Amniotic epithelial cell (primary cell): ENCODE results near the gene RUBCNL.
A peak's percentile ranks its signal among the peaks of the same experiment; 100 is the strongest.

Source experiments
- DNase-seq: peaks from one replicate; pipeline ENCODE4 v3.0.0-alpha.2; 2010; ENCODE audit warnings: low read depth

The RUBCNL gene

GRCh38 chr13:46341112-46341711, 45.8 kb downstream of the RUBCNL start:
- DNase-seq: peak; percentile 68

GRCh38 chr13:46340631-46341111, 46.4 kb downstream of the RUBCNL start:
- no peak for DNase-seq

GRCh38 chr13:46340011-46340410, 47.0 kb downstream of the RUBCNL start:
- DNase-seq: no peak

DNA sequence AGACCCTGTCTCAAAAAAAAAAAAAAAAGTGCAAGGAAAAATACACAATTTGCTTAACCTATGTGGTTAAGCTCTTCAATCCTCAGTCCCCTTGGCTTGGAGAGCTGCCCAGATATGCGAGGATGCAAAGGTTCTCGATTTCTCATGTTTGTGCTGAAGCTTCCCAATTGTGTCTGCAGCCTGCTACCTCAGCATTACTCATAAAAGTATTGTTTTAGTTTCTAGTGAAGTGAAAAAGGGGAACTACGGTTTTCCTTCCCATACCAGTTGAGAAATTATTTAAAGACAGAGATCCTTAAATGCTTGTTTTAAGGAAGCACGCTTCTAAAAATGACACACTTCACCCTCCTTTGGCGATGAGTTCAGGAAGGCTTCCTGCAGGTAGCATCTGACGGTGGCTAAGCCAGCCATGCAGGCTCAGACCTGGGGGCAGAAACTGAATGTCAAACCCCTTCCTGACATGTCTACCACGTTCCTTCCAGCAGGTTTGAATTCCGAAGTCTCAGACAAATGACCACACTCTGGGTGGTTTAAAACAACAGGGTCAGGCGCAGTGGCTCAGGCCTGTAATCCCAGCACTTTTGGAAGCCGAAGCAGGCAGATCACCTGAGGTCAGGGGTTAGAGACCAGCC, 47.9 kb downstream of the RUBCNL start:
- peak; percentile 13 for DNase-seq

- DNase-seq: no peak
Observed at GRCh38 chr13:46337700-46338099, 49.4 kb downstream of the RUBCNL start.

DNA sequence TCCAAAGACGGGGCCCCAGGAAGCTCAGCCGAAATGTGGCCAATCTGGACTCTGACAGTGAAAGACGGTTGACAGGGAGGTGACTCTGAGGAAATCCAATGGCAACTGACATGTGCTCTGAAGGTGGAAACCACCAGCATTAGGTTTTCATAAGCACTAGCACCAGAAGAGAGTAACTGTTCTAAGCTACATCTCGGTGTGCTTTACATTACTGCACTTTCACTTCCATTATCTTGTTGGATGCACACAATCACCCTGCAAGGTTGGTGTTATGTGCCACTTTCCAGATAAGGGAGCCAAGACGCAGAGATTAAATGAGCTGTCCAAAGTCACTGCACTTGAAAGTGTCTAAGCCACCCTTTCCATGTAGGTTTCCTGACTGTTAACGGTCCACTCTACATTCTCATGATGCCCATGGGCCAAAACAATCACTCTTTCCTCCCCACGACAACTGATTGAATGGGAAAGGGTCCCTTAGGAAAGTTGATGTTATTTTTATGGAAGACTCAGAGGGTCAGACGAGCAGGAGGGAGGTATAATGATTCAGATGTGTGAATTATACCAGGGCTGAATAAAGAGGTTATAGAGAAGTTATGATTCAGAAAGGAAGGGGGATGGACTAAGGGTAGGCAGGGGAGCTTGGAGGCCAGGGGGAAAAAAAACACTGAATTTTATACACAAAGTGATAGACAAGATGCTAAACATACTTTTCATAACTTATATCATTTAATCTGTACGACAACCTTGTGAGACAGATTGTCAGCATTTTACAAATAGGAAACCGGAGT, 52.8 kb downstream of the RUBCNL start:
- DNase-seq: no peak

DNA sequence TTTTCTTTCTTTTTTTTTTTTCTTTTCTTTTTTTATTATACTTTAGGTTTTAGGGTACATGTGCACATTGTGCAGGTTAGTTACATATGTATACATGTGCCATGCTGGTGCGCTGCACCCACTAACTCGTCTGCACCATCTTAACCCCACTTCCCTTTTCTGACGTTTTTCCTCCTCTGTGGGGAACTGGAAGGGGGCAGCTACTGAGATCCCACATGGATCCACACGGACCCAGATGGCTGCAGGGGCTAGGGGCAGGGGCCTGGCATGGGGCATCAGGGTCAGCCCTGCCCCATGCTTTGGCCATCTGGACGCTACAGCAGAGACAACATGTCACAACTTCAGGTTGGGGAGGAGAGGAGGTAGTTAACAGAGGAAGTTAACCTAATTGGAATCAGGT, 54.3 kb downstream of the RUBCNL start:
- DNase-seq: no peak

- DNase-seq: no peak
Observed at GRCh38 chr13:46329624-46330023, 57.4 kb downstream of the RUBCNL start.

- no peak for DNase-seq
Observed at GRCh38 chr13:46327246-46327645, 59.8 kb downstream of the RUBCNL start.

DNA sequence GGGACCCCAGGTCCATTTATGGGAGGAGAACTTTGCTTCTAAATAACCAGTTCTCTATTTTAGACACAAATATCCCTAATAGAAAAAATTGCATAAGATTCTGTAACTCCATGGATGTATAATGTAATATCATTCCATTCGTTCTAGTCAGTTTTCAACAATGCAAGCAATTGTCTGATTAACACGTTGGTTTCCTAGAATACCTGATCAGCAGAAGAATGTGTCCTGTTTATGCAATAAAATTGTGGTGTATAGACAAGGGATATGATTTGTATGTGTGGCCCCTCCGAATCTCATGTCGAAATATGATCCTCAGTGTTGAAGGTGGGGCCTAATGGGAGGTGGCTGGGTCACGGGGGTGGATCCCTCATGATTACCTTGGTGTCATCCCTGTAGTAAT, 62.1 kb downstream of the RUBCNL start:
- DNase-seq: peak; percentile 38

DNA sequence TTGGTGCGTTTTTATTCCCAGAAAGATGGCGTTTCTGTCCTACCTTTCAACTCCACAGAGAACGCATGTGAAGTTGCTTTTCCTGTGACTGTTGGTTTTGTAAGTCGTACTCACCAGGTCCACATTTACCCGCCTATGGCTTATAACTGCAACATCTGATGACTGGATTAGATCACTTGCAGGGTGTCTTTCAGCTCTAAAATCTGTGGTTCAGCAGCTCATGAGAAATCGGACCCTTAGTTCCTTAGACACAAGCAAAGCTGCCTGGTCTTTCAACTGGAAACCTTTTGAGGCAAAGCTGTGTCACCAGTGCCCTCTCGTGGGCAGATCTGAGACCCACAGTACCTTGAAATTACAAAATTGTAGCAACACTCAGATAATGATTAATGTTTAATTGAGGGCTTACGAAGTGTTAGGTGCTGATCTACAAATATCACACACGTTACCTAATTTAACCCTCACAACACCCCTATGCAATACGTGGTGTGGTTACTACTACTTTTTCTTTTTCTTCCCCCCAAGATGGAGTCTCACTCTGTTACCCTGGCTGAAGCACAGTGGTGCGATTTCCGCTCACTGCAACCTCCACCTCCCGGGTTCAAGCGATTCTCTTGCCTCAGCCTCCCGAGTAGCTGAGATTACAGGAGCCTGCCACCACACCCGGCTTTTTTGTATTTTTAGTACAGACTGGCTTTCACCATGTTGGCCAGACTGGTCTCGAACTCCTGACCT, 65.4 kb downstream of the RUBCNL start:
- peak; percentile 57 for DNase-seq

GRCh38 chr13:46320821-46321220, 66.2 kb downstream of the RUBCNL start:
- DNase-seq: no peak

DNA sequence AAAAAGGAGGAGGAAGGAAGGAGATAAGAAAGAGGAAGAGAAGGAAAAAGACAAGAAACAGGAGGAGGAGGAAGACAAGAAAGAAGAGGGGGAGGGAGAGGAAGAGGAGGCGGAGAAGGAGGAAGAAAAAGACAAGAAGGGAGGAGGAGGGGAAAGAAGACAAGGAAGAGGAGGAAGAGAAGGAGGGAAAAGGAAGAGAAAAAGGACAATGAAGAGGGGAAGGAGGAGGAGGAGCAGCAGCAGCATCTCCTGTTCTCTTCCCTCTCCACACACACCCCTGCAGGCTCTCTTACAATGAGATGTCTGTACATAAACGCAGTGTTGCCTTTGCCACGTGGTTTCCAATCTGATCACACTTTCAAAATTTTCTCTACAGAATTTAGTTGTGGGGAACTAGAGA, 66.6 kb downstream of the RUBCNL start:
- DNase-seq: no peak

DNA sequence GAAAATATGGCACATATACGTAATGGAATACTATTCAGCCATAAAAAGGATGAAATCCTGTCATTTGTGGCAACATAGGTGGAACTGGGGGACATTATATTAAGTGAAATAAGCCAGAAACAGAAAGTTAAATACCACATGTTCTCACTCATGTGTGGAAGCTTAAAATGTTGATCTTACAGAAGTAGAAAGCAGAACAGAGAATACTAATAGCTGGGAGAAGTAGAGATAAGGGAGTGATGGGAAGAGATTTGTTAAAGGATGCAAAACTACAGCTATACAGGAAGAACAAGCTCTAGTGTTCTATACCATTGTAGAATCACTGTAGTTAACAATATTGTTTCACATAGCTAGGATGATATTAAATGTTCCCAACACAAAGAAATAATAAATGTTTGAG, 68.1 kb downstream of the RUBCNL start:
- no peak for DNase-seq

DNA sequence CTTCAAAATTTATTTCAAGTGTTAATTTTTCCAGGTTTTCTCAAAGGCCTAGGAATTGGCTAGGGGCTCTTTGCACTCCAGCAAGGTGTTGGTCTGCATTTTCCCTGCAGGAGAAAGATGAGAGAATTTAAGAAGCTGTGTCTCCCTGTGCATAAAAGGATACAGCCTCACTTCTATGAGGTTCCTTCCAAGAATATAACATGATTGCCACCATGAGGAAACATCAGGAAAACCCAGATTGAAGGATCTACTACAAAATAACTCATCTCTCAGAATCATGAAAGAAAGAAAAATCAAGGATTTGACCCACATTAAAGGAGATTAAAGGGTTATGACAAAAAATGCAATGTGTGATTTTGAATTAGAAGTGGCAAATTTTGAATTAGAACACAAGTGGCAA, 69.9 kb downstream of the RUBCNL start:
- DNase-seq: peak; percentile 23

- no peak for DNase-seq
Observed at GRCh38 chr13:46315491-46316075, 71.5 kb downstream of the RUBCNL start.

DNA sequence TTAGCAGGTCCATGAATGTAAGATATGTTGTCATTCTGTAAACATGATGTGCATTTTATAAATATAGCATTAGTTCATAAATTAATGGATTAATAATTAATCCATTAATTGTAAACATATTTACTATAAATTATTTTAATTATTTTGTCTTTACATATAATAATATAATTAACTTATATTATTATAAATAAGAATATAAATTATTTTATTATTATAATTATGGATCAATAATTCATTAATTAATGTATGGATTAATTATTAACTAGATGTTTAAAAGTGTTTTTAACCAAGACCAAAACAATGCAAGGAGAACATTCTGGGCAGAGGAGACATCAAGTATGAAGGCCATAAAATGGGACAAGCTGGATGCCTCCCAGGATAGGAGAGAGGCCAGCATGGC, 72.0 kb downstream of the RUBCNL start:
- DNase-seq: no peak

DNA sequence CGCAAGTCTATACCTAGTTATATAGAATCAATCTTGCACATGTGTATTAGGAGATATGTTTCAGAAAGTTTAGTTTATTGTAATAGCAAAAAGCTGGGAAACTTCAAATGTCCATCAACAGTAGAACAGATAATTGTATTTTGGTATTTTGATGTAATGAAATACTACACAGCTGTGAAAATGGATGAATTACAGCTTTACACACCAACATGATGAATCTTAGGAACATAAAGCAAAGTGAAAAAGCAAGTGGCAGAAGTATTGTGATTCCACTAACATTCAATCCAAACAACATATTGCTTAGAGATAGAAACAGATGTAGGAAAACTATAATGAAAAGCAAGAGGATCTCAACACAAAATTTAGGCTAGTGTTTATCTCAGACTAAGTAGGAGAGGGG, 72.5 kb downstream of the RUBCNL start:
- DNase-seq: no peak

DNA sequence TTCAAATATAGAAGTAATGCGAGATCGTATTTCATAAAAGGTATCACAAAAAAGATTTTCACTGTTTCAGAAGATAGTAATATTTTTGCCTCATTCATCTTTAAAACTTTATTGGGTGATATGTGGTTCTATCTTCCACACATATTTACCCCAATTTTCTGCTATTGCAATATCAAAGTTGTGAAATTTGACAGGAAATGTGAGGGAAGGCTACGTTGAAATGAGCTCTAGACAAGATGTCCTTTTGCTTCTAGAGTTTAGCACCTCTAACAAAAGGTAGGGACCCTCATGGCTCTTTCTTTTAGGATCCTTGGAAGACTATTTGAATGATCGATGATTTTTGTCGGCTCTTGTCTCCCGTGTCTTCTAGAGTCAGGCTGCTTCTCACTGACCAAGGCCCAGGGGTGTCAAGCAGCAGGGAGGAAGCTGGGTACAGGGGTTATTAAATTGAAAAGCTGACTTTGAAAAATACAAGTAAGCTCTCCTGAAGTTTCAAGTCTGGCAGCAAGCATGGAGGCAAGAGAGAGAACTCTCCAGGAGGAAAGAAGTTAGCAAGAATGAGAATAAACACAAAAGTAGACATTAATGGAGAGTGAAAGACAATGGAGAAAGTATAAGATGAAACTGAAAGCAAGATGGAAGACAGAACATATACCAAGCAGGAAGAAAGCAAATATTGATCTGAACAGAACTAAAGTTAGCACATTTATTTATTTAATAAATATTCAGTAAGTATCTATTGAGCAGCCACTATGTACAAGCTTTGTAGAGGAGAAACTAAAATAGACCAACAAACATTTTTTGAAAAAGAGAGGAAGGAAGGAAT, 73.4 kb downstream of the RUBCNL start:
- no peak for DNase-seq

DNA sequence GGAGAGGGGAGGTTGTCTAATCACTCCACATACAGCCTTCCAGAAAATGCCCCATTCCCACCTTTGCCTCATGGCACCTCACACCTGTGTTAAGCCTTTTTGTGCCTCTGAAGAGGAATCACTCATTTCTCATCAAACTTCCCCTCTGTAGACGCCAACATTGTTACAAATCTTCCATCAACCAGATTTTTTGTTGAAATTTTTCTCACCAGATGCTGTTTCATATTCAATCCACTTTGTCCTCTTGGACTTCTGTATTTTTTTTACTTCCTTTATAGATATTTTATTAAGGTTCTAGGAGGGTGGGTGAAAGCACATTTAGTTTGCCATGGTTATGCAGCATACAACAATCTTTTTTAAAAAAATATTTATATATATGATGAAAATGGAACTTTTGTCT, 74.0 kb downstream of the RUBCNL start:
- DNase-seq: no peak

DNA sequence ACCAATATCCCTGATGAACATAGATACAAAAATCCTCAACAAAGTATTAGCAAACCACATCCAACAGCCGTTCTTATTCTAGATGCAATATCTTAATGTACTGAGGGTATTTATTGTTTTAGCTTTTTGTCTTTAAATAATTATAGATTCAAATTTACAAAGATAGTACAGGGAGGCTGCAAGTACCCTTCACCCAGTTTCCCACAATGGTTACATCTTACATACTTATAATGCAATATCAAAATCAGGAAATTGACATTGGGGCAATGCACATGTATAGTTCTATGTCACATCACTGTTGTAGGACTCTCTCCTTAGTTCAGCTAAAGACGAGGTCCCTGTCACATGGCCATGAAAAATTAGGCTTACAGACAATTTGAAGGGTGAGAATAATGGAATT, 75.8 kb downstream of the RUBCNL start:
- DNase-seq: no peak
